ENCODE results near the gene SLBP. TPM values are rescaled to one million over a fixed set of nuclear protein-coding genes. Genes with fewer than 3 reads are reported as not detected.

The SLBP gene
- total and polyA plus RNA-seq, 12 donors, result 19.0 to 81.0 (median 38.1) TPM

DNA sequence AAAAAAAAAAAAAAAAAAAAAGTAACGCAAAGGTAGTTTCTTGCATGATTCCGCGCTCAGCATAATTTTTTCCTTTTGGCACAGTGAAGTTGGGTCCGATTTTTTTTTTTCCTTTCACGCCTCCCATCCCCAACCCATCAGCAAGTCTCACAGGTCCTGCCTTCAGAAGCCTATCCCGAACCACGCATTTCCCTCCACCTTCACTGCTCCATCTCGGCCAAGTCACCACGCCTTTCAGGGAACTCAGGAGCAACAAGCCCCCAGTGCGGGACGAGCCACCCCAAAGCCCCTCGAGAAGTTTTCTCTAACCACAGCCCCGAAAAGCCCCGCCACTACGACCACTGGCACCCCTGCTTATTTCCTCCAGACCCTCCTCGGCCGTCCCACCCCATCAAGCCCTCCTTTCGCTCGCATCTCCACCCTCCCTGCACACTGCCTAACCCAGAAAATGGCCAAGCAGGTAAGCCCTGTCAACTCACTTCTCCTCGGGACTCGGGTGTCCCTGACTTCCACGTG lies 1.0 kb downstream of the SLBP start:
- Histone ChIP-seq H3K4me1 (replicated peaks in 1 of 2) (peaks cover 18 to 39% of the 10 kb centered on the region in 2 donors), H3K27me3 (no peaks in the 10 kb centered on the region), H3K4me3 (peak overlapping the region; percentile 42 to 100 (median 66)), H3K27ac (peak overlapping the region; percentile 93 to 100 (median 98)), H3K9me3 (replicated peaks in 1 of 3) (no peaks in the 10 kb centered on the region), H3K36me3 (replicated peaks in 1 of 2) (peaks cover 0 to 11% of the 10 kb centered on the region in 2 donors)
- DNase-seq, result no peak
- WGBS, 4 donors, result 17 to 19% (median 17%) methylated on average over 20 to 22 of the region's 22 CpGs
- TF ChIP-seq POLR2A (IDR thresholded peaks at IDR 0.05), result no peak
- TF ChIP-seq, protein P1, sequence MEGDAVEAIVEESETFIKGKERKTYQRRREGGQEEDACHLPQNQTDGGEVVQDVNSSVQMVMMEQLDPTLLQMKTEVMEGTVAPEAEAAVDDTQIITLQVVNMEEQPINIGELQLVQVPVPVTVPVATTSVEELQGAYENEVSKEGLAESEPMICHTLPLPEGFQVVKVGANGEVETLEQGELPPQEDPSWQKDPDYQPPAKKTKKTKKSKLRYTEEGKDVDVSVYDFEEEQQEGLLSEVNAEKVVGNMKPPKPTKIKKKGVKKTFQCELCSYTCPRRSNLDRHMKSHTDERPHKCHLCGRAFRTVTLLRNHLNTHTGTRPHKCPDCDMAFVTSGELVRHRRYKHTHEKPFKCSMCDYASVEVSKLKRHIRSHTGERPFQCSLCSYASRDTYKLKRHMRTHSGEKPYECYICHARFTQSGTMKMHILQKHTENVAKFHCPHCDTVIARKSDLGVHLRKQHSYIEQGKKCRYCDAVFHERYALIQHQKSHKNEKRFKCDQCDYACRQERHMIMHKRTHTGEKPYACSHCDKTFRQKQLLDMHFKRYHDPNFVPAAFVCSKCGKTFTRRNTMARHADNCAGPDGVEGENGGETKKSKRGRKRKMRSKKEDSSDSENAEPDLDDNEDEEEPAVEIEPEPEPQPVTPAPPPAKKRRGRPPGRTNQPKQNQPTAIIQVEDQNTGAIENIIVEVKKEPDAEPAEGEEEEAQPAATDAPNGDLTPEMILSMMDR (IDR thresholded peaks at IDR 0.05), result no peak
- intact Hi-C loops (cut with DNase I), result no loop called here

DNA sequence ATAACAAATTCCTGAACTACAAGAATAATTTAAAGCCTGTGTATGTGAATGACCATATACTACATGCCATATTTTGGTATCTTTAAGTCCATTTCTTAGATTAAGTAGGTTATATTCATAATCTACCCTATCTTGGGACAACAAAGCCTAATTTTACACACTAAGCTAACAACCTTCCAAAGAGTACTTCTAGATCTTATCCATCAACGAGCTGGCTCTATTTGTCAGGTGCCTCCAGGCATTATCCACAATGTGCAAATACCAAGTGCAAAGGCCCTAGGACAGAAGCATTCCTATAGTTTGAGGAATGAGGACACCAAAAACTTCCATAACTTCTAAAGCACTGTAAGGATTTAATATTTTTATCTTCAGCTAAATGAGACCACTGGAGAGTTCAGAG lies 3.5 kb downstream of the SLBP start:
- 54 to 75% (median 59%) methylated on average over 1 of the region's 1 CpG for WGBS, 4 donors
- Histone ChIP-seq H3K4me1 (replicated peaks in 1 of 2) (peaks cover 15 to 21% of the 10 kb centered on the region in 2 donors), H3K27me3 (no peaks in the 10 kb centered on the region), H3K9me3 (replicated peaks in 1 of 3) (no peaks in the 10 kb centered on the region), H3K36me3 (replicated peaks in 1 of 2) (peaks cover 0 to 11% of the 10 kb centered on the region in 2 donors), H3K27ac (no peak overlapping the region), H3K4me3 (no peak overlapping the region)
- no peak for DNase-seq
- TF ChIP-seq, protein P1 (IDR thresholded peaks at IDR 0.05), result no peak
- no peak for TF ChIP-seq POLR2A (IDR thresholded peaks at IDR 0.05)
- intact Hi-C loops (cut with DNase I), result no loop called here

DNA sequence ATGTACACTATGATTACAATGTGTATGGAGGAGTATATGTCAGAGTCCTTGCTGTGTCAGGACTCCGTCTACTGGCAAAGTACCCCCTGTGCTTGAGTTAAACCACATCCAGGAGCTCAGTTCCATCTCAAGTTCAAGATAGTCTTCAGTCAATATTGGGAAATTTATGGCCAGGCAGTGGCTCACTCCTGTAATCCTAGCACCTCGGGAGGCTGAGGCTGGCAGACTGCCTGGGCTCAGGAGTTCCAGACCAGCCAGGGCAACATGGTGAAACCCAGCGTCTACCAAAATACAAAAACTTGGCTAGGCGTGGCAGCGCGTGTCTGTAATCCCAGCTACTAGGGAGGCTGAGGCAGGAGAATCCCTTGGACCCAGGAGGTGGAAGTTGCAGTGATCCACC lies 5.8 kb downstream of the SLBP start:
- no peak for DNase-seq
- no peaks in the 10 kb centered on the region for H3K9me3 ChIP-seq (replicated peaks in 1 of 3)
- intact Hi-C loops (cut with DNase I), result no loop called here
- TF ChIP-seq, protein P1 (IDR thresholded peaks at IDR 0.05), result no peak
- no peak for TF ChIP-seq POLR2A (IDR thresholded peaks at IDR 0.05)
- H3K4me1 ChIP-seq (replicated peaks in 1 of 2), result peaks cover 6 to 12% of the 10 kb centered on the region in 2 donors
- 83 to 95% (median 92%) methylated on average over 5 to 6 of the region's 6 CpGs for WGBS, 4 donors
- no peak overlapping the region for H3K27ac ChIP-seq
- H3K27me3 ChIP-seq, result no peaks in the 10 kb centered on the region
- peaks cover 0 to 31% of the 10 kb centered on the region in 2 donors for H3K36me3 ChIP-seq (replicated peaks in 1 of 2)
- H3K4me3 ChIP-seq, result no peak overlapping the region

DNA sequence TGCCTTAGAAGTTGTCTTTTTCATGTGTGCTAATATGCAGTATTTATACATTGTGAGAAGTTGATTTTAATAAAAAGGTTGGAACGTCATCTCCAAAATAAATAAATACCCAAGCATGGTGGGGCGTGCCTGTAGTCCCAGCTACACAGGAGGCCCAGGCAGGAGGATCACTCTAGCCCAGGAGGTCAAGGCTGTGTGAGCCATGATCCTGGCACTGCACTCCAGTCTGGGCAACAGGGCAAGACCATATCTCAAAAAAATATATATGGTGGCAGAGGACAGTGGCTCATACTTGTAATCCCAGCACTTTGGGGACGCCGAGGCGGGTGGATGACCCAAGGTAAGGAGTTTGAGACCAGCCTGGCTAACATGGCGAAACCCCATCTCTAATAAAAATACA lies 6.4 kb downstream of the SLBP start:
- no peak for DNase-seq

More for the DNA sequence above, 6.4 kb downstream of the SLBP start:
- intact Hi-C loops (cut with DNase I), result no loop called here
- Histone ChIP-seq H3K9me3 (replicated peaks in 1 of 3) (no peaks in the 10 kb centered on the region), H3K36me3 (replicated peaks in 1 of 2) (peaks cover 0 to 33% of the 10 kb centered on the region in 2 donors), H3K27ac (no peak overlapping the region), H3K4me1 (replicated peaks in 1 of 2) (peaks cover 0 to 6% of the 10 kb centered on the region in 2 donors), H3K4me3 (no peak overlapping the region), H3K27me3 (no peaks in the 10 kb centered on the region)
- 96 to 98% (median 96%) methylated on average over 6 of the region's 6 CpGs for WGBS, 4 donors
- TF ChIP-seq, protein P1 (IDR thresholded peaks at IDR 0.05), result no peak
- TF ChIP-seq POLR2A (IDR thresholded peaks at IDR 0.05), result no peak

Measured in adrenal gland (tissue), 12 donors.